HCT116 (cell line): Measurements from ENCODE around the gene OR14J1. TPM values are rescaled to one million over a fixed set of nuclear protein-coding genes. Genes with fewer than 3 reads are reported as not detected.

ENCODE experiments used
- ATAC-seq: fragments of 200-7000 bp; cut with Tn5 transposase; 2 replicates; pipeline ENCODE4 v1.9.1; 2020; ENCODE audit warnings: mild to moderate bottlenecking, moderate library complexity
- BruUV-seq: library from RNA; stranded (reverse); fragments of 400-500 nt; replicated peaks from 2 replicates; lab custom pipeline; 2021; lab: Mats Ljungman, UMichigan
- CTCF ChIA-PET: fragments of 300-600 bp; sonication (Branson Sonifier 250); formaldehyde crosslinking; loops from one replicate; lab custom pipeline; 2021; ENCODE audit warnings: antibody characterized with exemption; lab: Charles Lee
- POLR2A ChIA-PET: fragments of 300-600, 350-600 bp; sonication (Branson Sonifier 250); formaldehyde crosslinking; loops from one replicate; lab custom pipeline; 2021; ENCODE audit warnings: antibody characterized with exemption; lab: Charles Lee
- RAD21 ChIA-PET, 2 experiments: fragments of 300-600 bp; sonication (Branson Sonifier 250); formaldehyde crosslinking; loops; one replicate each; lab custom pipeline; 2023; ENCODE audit warnings: low total read pairs in 2 of 2; ENCODE audit not compliant: uncharacterized antibody in 2 of 2, unreplicated experiment in 2 of 2, low non-redundant PET in 1 of 2; lab: Charles Lee
- DNase-seq: peaks from one replicate; pipeline ENCODE4 v3.0.0-alpha.2; 2010; ENCODE audit warnings: low read depth, low spot score
- H2AFZ ChIP-seq: fragments of 200-600 bp; shearing (Covaris generic), sonication (generic); 2 replicates; pipeline ENCODE4 v1.6.1; 2017; ENCODE audit warnings: low read depth, mixed run types, mixed read lengths, antibody characterized with exemption, low read length; ENCODE audit not compliant: poor library complexity, severe bottlenecking
- H3K27ac ChIP-seq: 2 replicates; pipeline ENCODE4 v1.5.1; 2012; ENCODE audit warnings: low read depth, low read length
- H3K27me3 ChIP-seq: fragments of 200-600 bp; sonication (generic); 2 replicates; pipeline ENCODE4 v1.6.1; 2016; ENCODE audit warnings: mixed run types, low read length, mixed read lengths; ENCODE audit not compliant: insufficient read depth
- H3K36me3 ChIP-seq, 2 experiments: fragments of 200-500 bp in 1 of 2; fragments of 200-600 bp in 1 of 2; sonication (Bioruptor generic) in 1 of 2; sonication (generic) in 1 of 2; 2 replicates each; pipeline versions ENCODE4 v1.5.1 to v1.6.1; 2014 to 2016; ENCODE audit warnings: low read length in 2 of 2, inconsistent platforms in 1 of 2, mixed read lengths in 1 of 2, mixed run types in 1 of 2; ENCODE audit not compliant: insufficient read depth in 2 of 2, control insufficient read depth in 1 of 2
- H3K4me1 ChIP-seq, 2 experiments: fragments of 200-600 bp in 1 of 2; sonication (generic) in 1 of 2; 2 replicates each; pipeline versions ENCODE4 v1.5.1 to v1.6.1; 2012 to 2017; ENCODE audit warnings: low read length in 2 of 2, inconsistent platforms in 1 of 2, mild to moderate bottlenecking in 1 of 2, mixed read lengths in 1 of 2, mixed run types in 1 of 2, moderate library complexity in 1 of 2; ENCODE audit not compliant: insufficient read depth in 2 of 2, control insufficient read depth in 1 of 2
- H3K4me2 ChIP-seq: fragments of 200-600 bp; sonication (generic); 2 replicates; pipeline ENCODE4 v1.6.1; 2017; ENCODE audit warnings: mixed run types, low read length, mixed read lengths
- H3K4me3 ChIP-seq, 2 experiments: fragments of 200-600 bp in 1 of 2; sonication (generic) in 1 of 2; replicated peaks in 1 of 2; 2 replicates each; pipeline ENCODE4 v1.5.1; 2011 to 2016; ENCODE audit warnings: low read length in 2 of 2, control low read depth in 1 of 2, low read depth in 1 of 2, mild to moderate bottlenecking in 1 of 2, mixed read lengths in 1 of 2, mixed run types in 1 of 2
- H3K79me2 ChIP-seq: fragments of 200-600 bp; sonication (generic); 2 replicates; pipeline ENCODE4 v1.6.1; 2017; ENCODE audit warnings: mild to moderate bottlenecking, mixed run types, low read length, moderate library complexity, mixed read lengths; ENCODE audit not compliant: insufficient read depth
- H3K9ac ChIP-seq: fragments of 200-600 bp; sonication (generic); 2 replicates; pipeline ENCODE4 v1.6.1; 2016; ENCODE audit warnings: low read length, mixed read lengths
- H3K9me2 ChIP-seq: fragments of 200-600 bp; sonication (generic), shearing (Covaris generic); 2 replicates; pipeline ENCODE4 v1.6.1; 2017; ENCODE audit warnings: mixed run types, mild to moderate bottlenecking, moderate library complexity; ENCODE audit not compliant: insufficient read depth
- H3K9me3 ChIP-seq, 2 experiments: fragments of 200-500 bp in 1 of 2; fragments of 200-600 bp in 1 of 2; sonication (Bioruptor generic) in 1 of 2; sonication (generic) in 1 of 2; 2 replicates each; pipeline ENCODE4 v1.6.1; 2014 to 2017; ENCODE audit warnings: low read length in 2 of 2, mixed read lengths in 2 of 2, inconsistent platforms in 1 of 2, low read depth in 1 of 2, mild to moderate bottlenecking in 1 of 2, mixed run types in 1 of 2, moderate library complexity in 1 of 2; ENCODE audit not compliant: control insufficient read depth in 1 of 2, insufficient read depth in 1 of 2
- H4K20me1 ChIP-seq: fragments of 200-600 bp; sonication (generic), shearing (Covaris generic); 2 replicates; pipeline ENCODE4 v1.6.1; 2017; ENCODE audit warnings: mixed run types, mild to moderate bottlenecking, moderate library complexity; ENCODE audit not compliant: insufficient read depth
- EGR1 ChIP-seq: IDR thresholded peaks from 2 replicates; pipeline ENCODE4 v1.6.1; 2012; ENCODE audit warnings: low read depth
- ELF1 ChIP-seq: IDR thresholded peaks from 2 replicates; pipeline ENCODE4 v1.6.1; 2012; ENCODE audit warnings: low read depth, borderline replicate concordance
- EZH2 ChIP-seq: fragments of 200-600 bp; sonication (generic); IDR thresholded peaks from 2 replicates; pipeline ENCODE4 v1.6.1; 2017; ENCODE audit warnings: antibody characterized with exemption, mixed run types
- EZH2phosphoT487 ChIP-seq: fragments of 200-600 bp; IDR thresholded peaks from 2 replicates; pipeline ENCODE4 v1.6.1; 2018; ENCODE audit warnings: antibody characterized with exemption, borderline replicate concordance
- POLR2A ChIP-seq: IDR thresholded peaks from 2 replicates; pipeline ENCODE4 v1.7.0; 2011; ENCODE audit warnings: borderline replicate concordance; ENCODE audit not compliant: insufficient read depth, insufficient read length; ENCODE audit errors: extremely low read depth
- SP1 ChIP-seq: IDR thresholded peaks from 2 replicates; pipeline ENCODE4 v1.6.1; 2012; ENCODE audit warnings: low read depth
- ZFX ChIP-seq: fragments of 450-650 bp; IDR thresholded peaks from 2 replicates; pipeline ENCODE4 v1.6.1; 2017
- intact Hi-C: fragments of 100-400 bp; cut with micrococcal nuclease; formaldehyde crosslinking; loops from 2 replicates; pipeline ENCODE4 v1.10.0; 2022
- total RNA-seq: library from RNA; stranded (reverse); gene quantifications from one replicate; pipeline ENCODE4 v1.2.1, GENCODE V29; 2021; ENCODE audit not compliant: unreplicated experiment
- TF ChIP-seq, protein P1 (sequence below): IDR thresholded peaks from 2 replicates; pipeline ENCODE4 v1.6.1; 2011; ENCODE audit warnings: mild to moderate bottlenecking, low read length, moderate library complexity; ENCODE audit not compliant: insufficient replicate concordance; ENCODE audit errors: extremely low read depth
- TF ChIP-seq, protein P2 (sequence below): IDR thresholded peaks from 2 replicates; pipeline ENCODE4 v1.6.1; 2012; ENCODE audit warnings: low read depth
- TF ChIP-seq, protein P3 (sequence below): IDR thresholded peaks from 2 replicates; pipeline ENCODE4 v1.6.1; 2012

The OR14J1 gene
- total RNA-seq, 1 experiment from 2014 or later, result not detected

DNA sequence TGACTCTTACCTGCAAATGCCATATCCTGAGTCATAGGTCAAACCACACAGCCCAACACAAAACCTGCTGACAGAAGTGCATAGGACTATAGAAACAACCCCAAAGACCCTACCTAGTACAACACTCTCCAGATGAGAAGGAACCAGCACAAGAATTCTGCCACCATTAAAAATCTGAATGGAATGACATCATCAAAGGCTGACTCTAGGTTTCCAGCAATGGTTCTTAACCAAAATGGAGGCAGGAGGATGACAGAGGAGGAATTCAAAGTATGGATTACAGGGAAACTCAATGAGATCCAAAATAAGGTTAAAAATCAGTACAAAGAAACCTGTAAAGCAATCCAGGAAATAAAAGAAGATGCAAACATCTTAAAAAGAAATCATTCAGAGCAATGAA is 31.2 kb downstream of the OR14J1 start:
- peak overlapping the region; percentile 46 for H2AFZ ChIP-seq
- no peaks in the 10 kb centered on the region for H3K36me3 ChIP-seq
- DNase-seq (no peak), ATAC-seq (no peak)
- no peak for TF ChIP-seq POLR2A
- no peak for TF ChIP-seq EZH2
- TF ChIP-seq EZH2phosphoT487, result no peak
- TF ChIP-seq SP1, result no peak
- no peak for TF ChIP-seq EGR1
- H3K27me3 ChIP-seq, result no peaks in the 10 kb centered on the region
- ChIA-PET RAD21 (no interaction called here), CTCF (interaction anchor here (1.7 kb wide), 1 partner anchor 318 kb away, joined by 3 read pairs; no protein-coding TSS in a partner anchor), POLR2A (no interaction called here)
- no peaks in the 10 kb centered on the region for H3K9me3 ChIP-seq
- 0 out of 2 replicates have a peak, but pooled peaks cover 5% of the 10 kb centered on the region for H3K9me2 ChIP-seq
- H4K20me1 ChIP-seq, result no peaks in the 10 kb centered on the region
- intact Hi-C loops, result no loop called here
- no peak overlapping the region for H3K9ac ChIP-seq
- peaks cover 0 to 11% of the 10 kb centered on the region in 2 experiments; a peak in 2 of 4 replicates for H3K4me1 ChIP-seq
- no TSS peak for BruUV-seq
- no peak overlapping the region for H3K27ac ChIP-seq
- H3K4me2 ChIP-seq, result no peak overlapping the region
- no peaks in the 10 kb centered on the region for H3K79me2 ChIP-seq
- no peak overlapping the region for H3K4me3 ChIP-seq

DNA sequence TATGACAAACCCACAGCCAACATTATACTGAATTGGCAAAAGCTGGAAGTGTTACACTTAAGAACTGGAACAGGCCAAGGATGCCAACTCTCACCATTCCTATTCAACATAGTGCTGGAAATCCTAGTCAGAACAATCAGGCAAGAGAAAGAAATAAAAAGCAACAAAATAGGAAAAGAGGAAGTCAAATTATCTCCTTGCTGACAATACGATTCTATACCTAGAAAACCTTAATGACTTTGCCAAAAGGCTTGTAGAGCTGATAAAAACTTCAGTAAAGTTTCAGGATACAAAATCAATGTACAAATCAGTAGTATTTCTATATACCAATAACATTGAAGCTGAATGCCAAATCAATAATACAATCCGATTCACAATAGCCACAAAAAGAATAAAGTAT is 34.8 kb downstream of the OR14J1 start:
- no peak overlapping the region for H3K9ac ChIP-seq
- intact Hi-C loops, result no loop called here
- no peaks in the 10 kb centered on the region for H3K79me2 ChIP-seq
- no peaks in the 10 kb centered on the region for H3K36me3 ChIP-seq
- ChIA-PET CTCF (no interaction called here), POLR2A (no interaction called here), RAD21 (no interaction called here)
- no peaks in the 10 kb centered on the region for H3K9me3 ChIP-seq
- no peaks in the 10 kb centered on the region for H4K20me1 ChIP-seq
- DNase-seq (no peak), ATAC-seq (no peak)
- BruUV-seq, result no TSS peak
- H2AFZ ChIP-seq, result no peak overlapping the region
- no peak overlapping the region for H3K4me3 ChIP-seq
- 0 out of 2 replicates have a peak, but pooled peaks cover 5% of the 10 kb centered on the region for H3K9me2 ChIP-seq
- TF ChIP-seq ELF1 (no peak), ZFX (no peak), POLR2A (no peak), SP1 (no peak)
- TF ChIP-seq, protein P1, sequence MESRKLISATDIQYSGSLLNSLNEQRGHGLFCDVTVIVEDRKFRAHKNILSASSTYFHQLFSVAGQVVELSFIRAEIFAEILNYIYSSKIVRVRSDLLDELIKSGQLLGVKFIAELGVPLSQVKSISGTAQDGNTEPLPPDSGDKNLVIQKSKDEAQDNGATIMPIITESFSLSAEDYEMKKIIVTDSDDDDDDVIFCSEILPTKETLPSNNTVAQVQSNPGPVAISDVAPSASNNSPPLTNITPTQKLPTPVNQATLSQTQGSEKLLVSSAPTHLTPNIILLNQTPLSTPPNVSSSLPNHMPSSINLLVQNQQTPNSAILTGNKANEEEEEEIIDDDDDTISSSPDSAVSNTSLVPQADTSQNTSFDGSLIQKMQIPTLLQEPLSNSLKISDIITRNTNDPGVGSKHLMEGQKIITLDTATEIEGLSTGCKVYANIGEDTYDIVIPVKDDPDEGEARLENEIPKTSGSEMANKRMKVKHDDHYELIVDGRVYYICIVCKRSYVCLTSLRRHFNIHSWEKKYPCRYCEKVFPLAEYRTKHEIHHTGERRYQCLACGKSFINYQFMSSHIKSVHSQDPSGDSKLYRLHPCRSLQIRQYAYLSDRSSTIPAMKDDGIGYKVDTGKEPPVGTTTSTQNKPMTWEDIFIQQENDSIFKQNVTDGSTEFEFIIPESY, result no peak
- TF ChIP-seq, protein P2, sequence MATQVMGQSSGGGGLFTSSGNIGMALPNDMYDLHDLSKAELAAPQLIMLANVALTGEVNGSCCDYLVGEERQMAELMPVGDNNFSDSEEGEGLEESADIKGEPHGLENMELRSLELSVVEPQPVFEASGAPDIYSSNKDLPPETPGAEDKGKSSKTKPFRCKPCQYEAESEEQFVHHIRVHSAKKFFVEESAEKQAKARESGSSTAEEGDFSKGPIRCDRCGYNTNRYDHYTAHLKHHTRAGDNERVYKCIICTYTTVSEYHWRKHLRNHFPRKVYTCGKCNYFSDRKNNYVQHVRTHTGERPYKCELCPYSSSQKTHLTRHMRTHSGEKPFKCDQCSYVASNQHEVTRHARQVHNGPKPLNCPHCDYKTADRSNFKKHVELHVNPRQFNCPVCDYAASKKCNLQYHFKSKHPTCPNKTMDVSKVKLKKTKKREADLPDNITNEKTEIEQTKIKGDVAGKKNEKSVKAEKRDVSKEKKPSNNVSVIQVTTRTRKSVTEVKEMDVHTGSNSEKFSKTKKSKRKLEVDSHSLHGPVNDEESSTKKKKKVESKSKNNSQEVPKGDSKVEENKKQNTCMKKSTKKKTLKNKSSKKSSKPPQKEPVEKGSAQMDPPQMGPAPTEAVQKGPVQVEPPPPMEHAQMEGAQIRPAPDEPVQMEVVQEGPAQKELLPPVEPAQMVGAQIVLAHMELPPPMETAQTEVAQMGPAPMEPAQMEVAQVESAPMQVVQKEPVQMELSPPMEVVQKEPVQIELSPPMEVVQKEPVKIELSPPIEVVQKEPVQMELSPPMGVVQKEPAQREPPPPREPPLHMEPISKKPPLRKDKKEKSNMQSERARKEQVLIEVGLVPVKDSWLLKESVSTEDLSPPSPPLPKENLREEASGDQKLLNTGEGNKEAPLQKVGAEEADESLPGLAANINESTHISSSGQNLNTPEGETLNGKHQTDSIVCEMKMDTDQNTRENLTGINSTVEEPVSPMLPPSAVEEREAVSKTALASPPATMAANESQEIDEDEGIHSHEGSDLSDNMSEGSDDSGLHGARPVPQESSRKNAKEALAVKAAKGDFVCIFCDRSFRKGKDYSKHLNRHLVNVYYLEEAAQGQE, result no peak
- TF ChIP-seq, protein P3, sequence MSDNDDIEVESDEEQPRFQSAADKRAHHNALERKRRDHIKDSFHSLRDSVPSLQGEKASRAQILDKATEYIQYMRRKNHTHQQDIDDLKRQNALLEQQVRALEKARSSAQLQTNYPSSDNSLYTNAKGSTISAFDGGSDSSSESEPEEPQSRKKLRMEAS, result no peak
- peaks cover 0 to 9% of the 10 kb centered on the region in 2 experiments; a peak in 2 of 4 replicates for H3K4me1 ChIP-seq
- H3K4me2 ChIP-seq, result no peak overlapping the region
- no peak overlapping the region for H3K27ac ChIP-seq
- no peaks in the 10 kb centered on the region for H3K27me3 ChIP-seq
